IMR-90 (cell line): ENCODE results near the gene BRAF. TPM values are rescaled to one million over a fixed set of nuclear protein-coding genes. Genes with fewer than 3 reads are reported as not detected.

Experiments used
- ATAC-seq: fragments of 200-7000 bp; cut with Tn5 transposase; 2 replicates; pipeline ENCODE4 v1.9.1; 2020; ENCODE audit warnings: low read depth, mild to moderate bottlenecking, moderate library complexity
- BruUV-seq: library from RNA; stranded (reverse); fragments of 400-500 nt; replicated peaks from 2 replicates; lab custom pipeline; 2021; lab: Mats Ljungman, UMichigan
- CTCF ChIA-PET: fragments of 300-600 bp; formaldehyde crosslinking; extraction: SDS; loops from one replicate; lab custom pipeline; 2021; ENCODE audit warnings: antibody characterized with exemption; lab: Yijun Ruan, JAX
- POLR2A ChIA-PET: fragments of 300-600 bp; sonication (Branson Sonifier 250); formaldehyde crosslinking; loops from one replicate; lab custom pipeline; 2022; ENCODE audit warnings: antibody characterized with exemption; ENCODE audit not compliant: unreplicated experiment; lab: Charles Lee
- DNase-seq: peaks from one replicate; pipeline ENCODE4 v3.0.0; 2013
- H2AFZ ChIP-seq: replicated peaks from 2 replicates; pipeline ENCODE3; 2013; ENCODE audit warnings: low read length, mild to moderate bottlenecking; ENCODE audit not compliant: poor library complexity
- H2AK5ac ChIP-seq: 2 replicates; pipeline ENCODE4 v1.6.1; 2013; ENCODE audit warnings: low read depth, low read length, inconsistent platforms
- H2AK9ac ChIP-seq: replicated peaks from 2 replicates; pipeline ENCODE3; 2013; ENCODE audit warnings: mild to moderate bottlenecking, low read depth, low read length, moderate library complexity; ENCODE audit not compliant: poor library complexity
- H2BK120ac ChIP-seq: 2 replicates; pipeline ENCODE4 v1.6.1; 2013; ENCODE audit warnings: low read depth, low read length, inconsistent platforms
- H2BK15ac ChIP-seq: 3 replicates; pipeline ENCODE4 v1.6.1; 2013; ENCODE audit warnings: low read depth, low read length, inconsistent platforms
- H2BK20ac ChIP-seq: 2 replicates; pipeline ENCODE4 v1.6.1; 2013; ENCODE audit warnings: low read depth, mild to moderate bottlenecking, inconsistent platforms, low read length, moderate library complexity
- H2BK5ac ChIP-seq: 2 replicates; pipeline ENCODE4 v1.6.1; 2013; ENCODE audit warnings: mild to moderate bottlenecking, low read depth, low read length, inconsistent platforms; ENCODE audit not compliant: poor library complexity, severe bottlenecking
- H3K14ac ChIP-seq: replicated peaks from 2 replicates; pipeline ENCODE4 v1.6.1; 2013; ENCODE audit warnings: low read depth, low read length, inconsistent platforms
- H3K18ac ChIP-seq: 2 replicates; pipeline ENCODE4 v1.6.1; 2013; ENCODE audit warnings: low read depth, low read length, control low read depth
- H3K23ac ChIP-seq: 2 replicates; pipeline ENCODE4 v1.6.1; 2013; ENCODE audit warnings: low read depth, low read length, inconsistent platforms
- H3K27ac ChIP-seq: 2 replicates; pipeline ENCODE4 v1.5.1; 2013; ENCODE audit warnings: mild to moderate bottlenecking, control low read depth, low read length; ENCODE audit not compliant: insufficient read depth
- H3K27me3 ChIP-seq: 2 replicates; pipeline ENCODE4 v1.6.1; 2013; ENCODE audit warnings: low read length; ENCODE audit not compliant: control insufficient read depth, insufficient read depth
- H3K36me3 ChIP-seq: 2 replicates; pipeline ENCODE4 v1.6.1; 2013; ENCODE audit warnings: low read length, mixed read lengths; ENCODE audit not compliant: control insufficient read depth, insufficient read depth
- H3K4ac ChIP-seq: 2 replicates; pipeline ENCODE4 v1.6.1; 2013; ENCODE audit warnings: low read depth, low read length, inconsistent platforms
- H3K4me1 ChIP-seq: 2 replicates; pipeline ENCODE4 v1.6.1; 2013; ENCODE audit warnings: low read length, mixed read lengths; ENCODE audit not compliant: control insufficient read depth, insufficient read depth
- H3K4me2 ChIP-seq: 2 replicates; pipeline ENCODE4 v1.6.1; 2013; ENCODE audit warnings: low read depth, mild to moderate bottlenecking, control low read depth, low read length, moderate library complexity
- H3K4me3 ChIP-seq: 2 replicates; pipeline ENCODE4 v1.5.1; 2013; ENCODE audit warnings: low read depth, mild to moderate bottlenecking, control low read depth, low read length, moderate library complexity; ENCODE audit not compliant: insufficient read depth
- H3K56ac ChIP-seq: 2 replicates; pipeline ENCODE4 v1.6.1; 2013; ENCODE audit warnings: low read length, inconsistent platforms; ENCODE audit not compliant: insufficient read depth; ENCODE audit errors: extremely low read depth
- H3K79me1 ChIP-seq, 2 experiments: 2 replicates each; pipeline ENCODE4 v1.6.1; 2013; ENCODE audit warnings: low read length in 2 of 2, inconsistent platforms in 1 of 2, low read depth in 1 of 2
- H3K9ac ChIP-seq: 2 replicates; pipeline ENCODE4 v1.6.1; 2013; ENCODE audit warnings: low read depth, low read length, control low read depth
- H3K9me1 ChIP-seq: 2 replicates; pipeline ENCODE4 v1.6.1; 2013; ENCODE audit warnings: low read length, inconsistent platforms; ENCODE audit not compliant: insufficient read depth
- H3K9me3 ChIP-seq: 2 replicates; pipeline ENCODE4 v1.6.1; 2013; ENCODE audit warnings: low read length; ENCODE audit not compliant: control insufficient read depth, insufficient read depth
- H4K20me1 ChIP-seq: 2 replicates; pipeline ENCODE4 v1.6.1; 2013; ENCODE audit warnings: low read length, inconsistent platforms; ENCODE audit not compliant: insufficient read depth
- H4K5ac ChIP-seq: 2 replicates; pipeline ENCODE4 v1.6.1; 2013; ENCODE audit warnings: mild to moderate bottlenecking, low read depth, low read length, control low read depth
- H4K8ac ChIP-seq, 2 experiments: 2 replicates each; pipeline ENCODE4 v1.6.1; 2013; ENCODE audit warnings: low read depth in 2 of 2, low read length in 2 of 2, control low read depth in 1 of 2, inconsistent platforms in 1 of 2
- H4K91ac ChIP-seq: 2 replicates; pipeline ENCODE4 v1.6.1; 2013; ENCODE audit warnings: low read depth, low read length, inconsistent platforms; ENCODE audit not compliant: insufficient read depth
- BHLHE40 ChIP-seq: fragments of 150-350 bp; IDR thresholded peaks from 2 replicates; pipeline ENCODE4 v1.6.1; 2016; ENCODE audit warnings: mild to moderate bottlenecking, low read depth, low read length
- CEBPB ChIP-seq: IDR thresholded peaks from 2 replicates; pipeline ENCODE4 v1.6.1; 2012; ENCODE audit warnings: low read depth, low read length, improper control_type of control experiment
- CHD1 ChIP-seq: IDR thresholded peaks from 2 replicates; pipeline ENCODE4 v1.6.1; 2012; ENCODE audit warnings: low read depth, low read length, improper control_type of control experiment
- CTCF ChIP-seq: conservative IDR thresholded peaks from 2 replicates; pipeline ENCODE4 v1.5.1; 2012; ENCODE audit warnings: mild to moderate bottlenecking, low read depth, low read length, improper control_type of control experiment
- ELK1 ChIP-seq: fragments of 150-350 bp; IDR thresholded peaks from 2 replicates; pipeline ENCODE4 v1.6.1; 2016; ENCODE audit warnings: low read depth, mild to moderate bottlenecking, low read length, moderate library complexity, borderline replicate concordance
- FOS ChIP-seq: fragments of 150-350 bp; IDR thresholded peaks from 2 replicates; pipeline ENCODE4 v1.6.1; 2016; ENCODE audit warnings: low read depth, low read length
- MAFK ChIP-seq: IDR thresholded peaks from 2 replicates; pipeline ENCODE4 v1.6.1; 2012; ENCODE audit warnings: low read depth, low read length, improper control_type of control experiment
- MAZ ChIP-seq: IDR thresholded peaks from 2 replicates; pipeline ENCODE4 v1.6.1; 2012; ENCODE audit warnings: low read depth, mild to moderate bottlenecking, low read length, improper control_type of control experiment, moderate library complexity, borderline replicate concordance
- MXI1 ChIP-seq: IDR thresholded peaks from 2 replicates; pipeline ENCODE4 v1.6.1; 2012; ENCODE audit warnings: low read depth, mild to moderate bottlenecking, low read length, moderate library complexity, borderline replicate concordance
- NFE2L2 ChIP-seq: fragments of 150-350 bp; IDR thresholded peaks from 2 replicates; pipeline ENCODE4 v1.6.1; 2016; ENCODE audit warnings: low read depth, mild to moderate bottlenecking, low read length
- POLR2A ChIP-seq: IDR thresholded peaks from 2 replicates; pipeline ENCODE4 v1.6.1; 2012; ENCODE audit warnings: mild to moderate bottlenecking, low read depth, low read length
- RAD21 ChIP-seq: IDR thresholded peaks from 2 replicates; pipeline ENCODE4 v1.6.1; 2012; ENCODE audit warnings: low read length, improper control_type of control experiment
- RCOR1 ChIP-seq: IDR thresholded peaks from 2 replicates; pipeline ENCODE4 v1.6.1; 2012; ENCODE audit warnings: mild to moderate bottlenecking, low read length, improper control_type of control experiment; ENCODE audit not compliant: insufficient replicate concordance
- SMC3 ChIP-seq: fragments of 150-350 bp; IDR thresholded peaks from 2 replicates; pipeline ENCODE4 v1.6.1; 2016; ENCODE audit warnings: low read depth, mild to moderate bottlenecking, antibody characterized with exemption, low read length, moderate library complexity
- USF2 ChIP-seq: fragments of 150-350 bp; IDR thresholded peaks from 2 replicates; pipeline ENCODE4 v1.6.1; 2017; ENCODE audit warnings: mild to moderate bottlenecking, antibody characterized with exemption, low read length, low read depth
- WGBS, 2 experiments: methylation state at CpG; one replicate each; pipeline versions ENCODE4 v1.1.5 to v1.1.7; 2013; ENCODE audit warnings: missing lambda C conversion rate in 2 of 2; ENCODE audit not compliant: insufficient read length in 1 of 2; ENCODE audit errors: extremely low coverage in 2 of 2; 5-methylcytosine and 5-hydroxymethylcytosine counted together
- dilution Hi-C: fragments of 300-500 bp; cut with HindIII; formaldehyde crosslinking; loops from one replicate; pipeline ENCODE4 v1.14.3; 2018; ENCODE audit warnings: low sequenced_read_pairs; ENCODE audit not compliant: unreplicated experiment
- in situ Hi-C: fragments of 300-500 bp; cut with MboI; formaldehyde crosslinking; loops from 3 replicates; pipeline ENCODE4 v1.14.3; 2019; ENCODE audit warnings: low sequenced_read_pairs, inconsistent platforms, mixed read lengths
- intact Hi-C: fragments of 100-400 bp; cut with micrococcal nuclease; formaldehyde crosslinking; loops from 2 replicates; pipeline ENCODE4 v1.10.0; 2022
- polyA plus RNA-seq, 3 experiments: library from polyadenylated mRNA; depleted of rRNA; stranded (reverse); fragments of >200 nt; gene quantifications; 2 replicates each; pipeline ENCODE4 v1.2.3, GENCODE V29; 2012; ENCODE audit warnings: low replicate concordance in 1 of 3
- total RNA-seq: library from RNA; depleted of rRNA; stranded (reverse); fragments of >200 nt; gene quantifications from 2 replicates; pipeline ENCODE4 v1.2.3, GENCODE V29; 2012

BRAF gene
- total and polyA plus RNA-seq, 2 of the 4 experiments (the other 2 are of a cell fraction) = 5.7 to 12.9 TPM

- Histone ChIP-seq H3K4me3 (no peak overlapping the region), H3K18ac (no peak overlapping the region), H2BK5ac (no peak overlapping the region), H3K9me1 (no peaks in the 10 kb centered on the region), H3K14ac (no peak overlapping the region), H3K27ac (no peak overlapping the region), H3K23ac (no peak overlapping the region), H4K20me1 (no peaks in the 10 kb centered on the region), H2AFZ (no peak overlapping the region), H3K79me1 (no peaks in the 10 kb centered on the region), H4K91ac (no peak overlapping the region), H2AK5ac (no peak overlapping the region), H3K4me2 (no peak overlapping the region), H2BK120ac (no peak overlapping the region), H2BK20ac (no peak overlapping the region), H4K5ac (no peak overlapping the region), H3K9me3 (no peaks in the 10 kb centered on the region), H3K4ac (no peak overlapping the region), H3K56ac (no peak overlapping the region), H3K27me3 (no peaks in the 10 kb centered on the region), H3K36me3 (no peaks in the 10 kb centered on the region), H3K4me1 (no peaks in the 10 kb centered on the region), H3K9ac (no peak overlapping the region), H4K8ac (no peak overlapping the region), H2AK9ac (no peak overlapping the region), H2BK15ac (no peak overlapping the region)
- no peak for DNase-seq
- intact Hi-C loops (no loop called here), dilution Hi-C loops (no loop called here), in situ Hi-C loops (no loop called here)
- no TSS peak for BruUV-seq
- POLR2A ChIA-PET = no interaction called here
- TF ChIP-seq SMC3 (no peak), RCOR1 (no peak), MAFK (no peak), ELK1 (no peak), MXI1 (no peak), CHD1 (no peak), CTCF (no peak), FOS (no peak), BHLHE40 (no peak), MAZ (no peak), USF2 (no peak), RAD21 (no peak), NFE2L2 (no peak), CEBPB (no peak), POLR2A (no peak)
- CTCF ChIA-PET = no interaction called here
- no peak for ATAC-seq
- 100% methylated on average over 1 of the region's 4 CpGs; no CpG with 5 or more reads in 1 of the 2 experiments for WGBS, 2 experiments
These were observed 36.4 kb upstream of the BRAF start for GRCh38 chr7:140961117-140961516.
